ENCODE measurements around the gene RIMKLA.

RIMKLA gene

DNA sequence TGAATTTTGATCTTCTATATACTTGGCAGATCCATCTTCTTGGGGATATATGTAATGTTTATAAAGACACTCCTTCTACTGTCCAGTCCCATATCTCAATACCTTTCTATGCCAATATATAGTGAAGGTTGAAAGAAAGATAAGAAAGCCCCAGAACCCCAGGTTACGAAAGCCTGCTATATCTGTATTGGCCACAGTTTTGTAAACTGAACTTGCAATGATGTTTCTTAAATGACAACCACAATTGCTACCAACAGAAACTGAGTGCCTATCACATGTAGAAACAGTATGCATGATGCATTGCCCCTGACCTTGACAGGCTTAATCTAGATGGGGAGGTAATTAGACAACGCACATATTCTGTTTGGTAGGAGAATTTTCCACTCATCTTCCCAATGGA, 7.8 kb upstream of the RIMKLA start:
- no peak for DNase-seq

DNA sequence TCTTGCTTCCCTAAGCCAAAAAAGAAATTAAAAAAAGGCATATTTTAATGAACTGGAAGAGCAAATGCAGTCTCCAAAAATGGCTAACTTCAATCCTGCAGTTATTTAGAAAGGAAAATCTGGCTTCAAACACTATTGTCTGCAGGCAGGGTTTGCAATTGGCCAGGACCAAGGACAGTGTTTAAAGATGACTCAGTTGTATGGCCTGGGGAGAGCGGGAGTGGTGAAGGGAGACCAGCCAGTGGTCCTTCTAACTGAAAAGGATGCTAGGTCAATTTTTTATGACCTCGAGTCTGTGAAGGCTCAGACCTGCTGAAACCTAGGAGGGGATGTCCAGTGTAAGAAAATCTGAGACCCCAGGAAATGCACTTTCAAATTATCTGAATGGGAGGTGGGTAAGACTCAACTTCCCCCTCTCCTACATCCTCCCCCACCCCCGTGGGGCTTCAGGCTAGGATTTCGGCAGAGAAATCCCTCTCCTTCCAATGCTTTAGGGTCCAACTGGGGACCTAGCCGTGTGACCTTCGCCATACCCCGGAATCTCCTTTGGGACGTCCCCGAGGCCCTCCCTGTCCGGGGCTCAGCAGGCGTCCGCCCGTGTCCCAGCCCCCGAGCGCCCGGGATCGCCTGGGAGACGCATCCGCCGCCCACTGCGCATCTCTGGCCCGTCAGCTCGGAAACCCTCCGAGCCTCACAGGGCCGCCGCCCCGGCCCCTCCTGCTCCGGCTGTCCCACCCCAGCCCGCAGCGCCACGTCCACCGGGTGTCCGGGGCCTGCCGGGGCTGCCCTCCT, 602 bp upstream of the RIMKLA start:
- DNase-seq, result peak in 2 of 56 donors; percentile 5 to 13

DNA sequence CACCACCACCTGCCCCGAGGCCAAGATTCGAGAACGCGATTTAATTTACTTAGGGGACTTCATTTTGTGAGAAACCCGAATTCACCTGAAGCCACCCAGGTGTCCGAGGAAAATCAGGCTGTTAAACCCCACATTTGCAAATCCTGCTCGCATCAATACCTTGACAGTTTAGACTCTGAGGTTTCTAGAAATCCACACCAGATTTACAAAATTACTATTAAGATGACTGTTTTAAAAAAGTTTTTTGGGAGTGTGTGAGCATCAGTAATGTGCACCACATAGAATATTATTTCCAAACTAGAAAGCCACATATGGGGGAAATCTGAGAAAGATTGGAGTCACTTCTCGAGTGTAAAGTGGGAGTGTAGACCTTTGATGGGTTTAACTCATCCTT, 685 bp downstream of the RIMKLA start:
- DNase-seq, result no peak

DNA sequence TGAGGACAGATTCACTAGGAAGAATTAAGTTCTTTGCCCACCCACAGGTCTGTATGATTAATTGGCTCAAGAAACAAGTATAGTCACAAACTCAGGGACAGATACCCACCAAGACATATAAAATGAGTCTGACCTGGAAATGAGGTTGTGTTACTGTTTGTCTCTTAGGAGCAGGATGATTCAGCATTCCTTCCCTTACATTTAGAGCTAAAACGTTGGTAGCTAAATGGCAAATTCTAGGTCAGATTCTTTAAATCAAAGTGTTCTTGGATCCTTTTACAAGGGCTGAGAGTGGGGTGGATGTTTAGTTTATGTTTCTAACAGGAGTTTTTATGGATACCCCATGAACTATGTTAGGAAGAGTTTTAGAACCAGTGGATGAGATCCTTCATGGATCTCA, 4.7 kb downstream of the RIMKLA start:
- DNase-seq, result no peak

- DNase-seq, result no peak
Observed at GRCh38 chr1:42386051-42386450, 5.5 kb downstream of the RIMKLA start.

GRCh38 chr1:42392255-42392654, 11.7 kb downstream of the RIMKLA start:
- no peak for DNase-seq

DNA sequence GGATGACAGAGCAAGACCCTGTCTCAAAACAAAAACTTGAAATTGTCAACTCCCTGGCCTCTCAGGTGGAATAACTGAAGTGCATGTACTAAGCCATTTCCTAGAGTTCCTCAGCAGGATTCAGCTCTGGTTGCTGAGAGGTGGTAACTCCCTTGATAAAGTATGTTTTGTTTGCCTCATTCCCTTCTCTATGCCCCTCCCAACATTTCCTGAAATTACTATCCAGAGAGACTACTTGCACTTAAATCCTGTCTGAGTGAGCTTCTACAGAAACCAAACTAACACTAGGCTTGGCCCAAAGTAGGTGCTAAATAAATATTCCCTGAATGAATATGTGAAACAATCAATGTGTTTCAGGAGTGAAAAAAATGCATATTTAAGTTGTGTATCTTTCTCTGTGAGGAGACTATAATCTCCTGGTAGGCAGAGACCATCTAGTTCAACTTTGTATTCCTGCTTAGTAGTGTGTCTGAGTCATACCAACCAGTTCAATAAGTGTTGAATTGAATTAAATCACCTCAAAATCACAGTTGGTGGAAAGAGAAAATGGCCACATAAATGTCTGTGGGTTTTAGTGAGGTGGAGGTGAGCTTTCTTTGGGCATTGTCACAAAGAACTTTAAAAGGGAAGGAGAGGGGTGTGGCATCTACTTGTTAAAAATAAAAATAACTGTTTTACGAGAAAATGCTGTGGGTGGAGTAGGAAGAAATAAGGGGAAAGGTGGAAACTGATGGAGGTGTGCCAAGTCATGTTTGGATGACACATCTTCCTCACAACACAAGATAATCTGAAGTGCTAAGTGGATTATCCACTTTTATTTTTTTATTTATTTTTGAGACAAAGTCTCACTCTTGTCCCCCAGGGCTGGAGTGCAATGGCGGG, 12.6 kb downstream of the RIMKLA start:
- DNase-seq, result no peak

DNA sequence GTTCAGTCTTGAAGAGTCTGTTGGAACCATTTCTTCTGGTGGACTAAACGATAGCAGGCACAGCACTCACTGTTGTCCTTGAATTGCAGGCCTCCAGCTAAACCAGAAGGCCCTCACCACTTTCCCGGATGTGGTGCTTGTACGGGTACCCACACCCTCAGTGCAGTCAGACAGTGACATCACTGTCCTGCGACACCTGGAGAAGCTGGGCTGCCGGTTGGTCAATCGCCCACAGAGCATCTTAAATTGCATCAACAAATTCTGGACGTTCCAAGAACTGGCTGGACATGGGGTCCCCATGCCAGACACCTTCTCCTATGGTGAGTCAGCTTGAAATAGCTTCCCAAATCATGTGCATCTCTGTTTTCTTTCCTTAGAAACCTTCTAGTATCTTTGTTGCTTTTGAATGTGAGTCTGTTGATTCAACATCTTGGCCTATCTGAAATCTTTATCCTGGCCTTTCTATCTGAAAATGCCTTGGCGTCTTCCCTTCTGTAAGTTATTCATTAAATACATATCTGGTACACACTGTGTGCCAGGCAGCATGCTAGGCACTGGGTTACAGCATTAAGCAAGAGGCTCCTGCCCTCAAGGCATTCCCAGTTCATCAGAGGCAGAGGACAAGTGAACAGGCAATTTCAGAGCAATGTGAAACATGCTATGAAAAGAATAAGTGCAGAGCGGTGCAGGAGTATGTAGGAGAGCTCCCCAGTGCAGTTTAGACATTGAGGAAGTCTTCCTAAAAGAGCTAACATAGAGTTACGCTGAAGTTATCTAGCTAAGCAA, 18.9 kb downstream of the RIMKLA start:
- DNase-seq, result no peak

- no peak for DNase-seq
Observed at GRCh38 chr1:42403880-42404400, 23.3 kb downstream of the RIMKLA start.

DNA sequence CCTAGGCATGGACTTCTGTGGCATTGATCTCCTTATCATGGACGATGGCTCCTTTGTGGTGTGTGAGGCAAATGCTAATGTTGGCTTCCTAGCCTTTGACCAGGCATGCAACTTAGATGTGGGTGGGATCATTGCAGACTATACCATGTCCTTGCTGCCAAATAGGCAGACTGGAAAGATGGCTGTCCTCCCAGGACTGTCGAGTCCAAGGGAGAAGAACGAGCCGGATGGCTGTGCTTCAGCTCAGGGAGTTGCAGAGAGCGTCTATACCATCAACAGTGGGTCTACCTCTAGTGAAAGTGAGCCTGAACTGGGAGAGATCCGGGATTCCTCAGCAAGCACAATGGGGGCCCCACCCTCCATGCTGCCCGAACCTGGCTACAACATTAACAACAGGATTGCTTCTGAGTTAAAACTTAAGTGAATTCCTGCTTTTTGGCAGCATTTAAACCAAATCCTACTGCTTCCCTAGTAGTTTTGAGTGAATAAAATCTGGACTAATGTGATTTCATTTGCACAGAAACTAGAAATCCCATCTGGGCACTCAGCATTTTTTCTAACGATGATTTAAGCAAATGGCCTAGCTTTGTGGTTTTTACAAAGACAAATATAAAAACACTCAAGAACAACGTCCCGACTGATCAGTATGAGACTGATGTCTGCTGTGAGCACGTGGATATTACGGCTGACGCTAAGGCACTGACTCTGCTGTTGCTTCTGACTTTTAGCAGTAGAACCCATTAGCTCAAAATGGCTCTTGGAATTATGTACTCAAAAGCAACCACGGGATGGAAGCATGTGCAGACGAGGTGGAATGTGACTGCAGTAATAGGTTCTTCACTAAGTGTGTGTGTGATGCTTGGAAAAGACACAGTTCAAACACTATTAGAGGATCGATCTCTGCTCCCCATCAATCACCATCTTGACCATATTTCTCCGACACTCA, 34.2 kb downstream of the RIMKLA start:
- DNase-seq, result no peak

- no peak for DNase-seq
Observed at GRCh38 chr1:42417166-42417565, 36.6 kb downstream of the RIMKLA start.

DNA sequence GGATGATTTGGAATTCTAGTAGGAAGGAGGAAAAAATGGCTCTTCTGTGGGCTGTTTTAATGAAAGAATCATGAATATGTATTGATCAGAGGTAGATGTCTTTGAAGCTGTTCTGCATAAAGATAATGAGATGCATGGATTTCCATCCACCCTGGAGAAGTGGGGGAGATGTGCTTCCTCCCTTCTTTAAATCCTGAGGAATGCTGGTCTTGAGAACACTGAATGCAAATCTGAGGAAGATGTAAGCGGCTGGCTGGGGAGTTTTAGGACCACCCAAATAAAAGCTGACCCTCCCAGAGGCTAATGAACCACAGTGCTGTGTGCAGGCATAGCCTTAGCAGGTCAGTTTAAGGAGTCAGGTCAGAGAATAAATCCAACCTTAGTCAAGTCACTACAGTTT, 37.9 kb downstream of the RIMKLA start:
- DNase-seq, result no peak

DNA sequence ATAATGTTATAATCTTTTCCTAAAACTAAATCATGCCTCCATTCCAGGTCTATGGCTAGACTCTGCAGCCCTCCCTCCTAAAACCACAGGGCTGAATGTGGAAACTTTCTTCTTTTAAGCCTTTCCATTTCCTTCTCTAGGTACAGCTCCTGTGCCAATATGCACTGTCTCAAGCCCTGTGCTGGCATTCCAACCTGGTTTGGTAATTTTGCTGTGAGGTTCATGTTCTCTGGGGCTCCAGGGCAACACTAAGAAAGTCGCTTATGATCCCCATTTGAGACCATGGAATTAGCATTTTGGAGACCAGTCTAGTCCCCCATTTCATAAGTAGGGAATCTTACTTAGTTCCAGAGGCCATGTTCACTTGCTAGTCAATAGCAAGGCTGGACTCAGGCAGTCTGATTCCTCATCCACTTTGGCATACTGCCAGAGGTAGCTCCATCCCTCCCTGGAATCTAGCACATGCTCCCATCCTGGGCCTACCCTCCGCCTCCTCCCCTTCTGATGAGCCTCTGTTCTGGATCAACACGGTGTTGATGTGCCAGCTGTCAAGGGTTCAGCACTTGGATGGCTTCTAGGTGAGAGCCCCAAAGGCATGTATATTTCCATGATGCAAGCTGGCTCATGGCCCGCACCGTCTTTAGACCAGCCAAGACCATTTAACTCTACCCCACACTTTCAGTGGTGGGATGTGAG, 38.7 kb downstream of the RIMKLA start:
- peak in 2 of 56 donors; percentile 3 to 54 for DNase-seq

- DNase-seq, result peak in 14 of 56 donors; percentile 6 to 43 (median 16)
Observed at GRCh38 chr1:42420121-42420520, 39.5 kb downstream of the RIMKLA start.

GRCh38 chr1:42420911-42421585, 40.5 kb downstream of the RIMKLA start:
- DNase-seq, result peak in 38 of 56 donors; percentile 2 to 73 (median 32)

GRCh38 chr1:42422737-42423136, 42.1 kb downstream of the RIMKLA start:
- DNase-seq, result peak in 6 of 56 donors; percentile 2 to 28 (median 15)

DNA sequence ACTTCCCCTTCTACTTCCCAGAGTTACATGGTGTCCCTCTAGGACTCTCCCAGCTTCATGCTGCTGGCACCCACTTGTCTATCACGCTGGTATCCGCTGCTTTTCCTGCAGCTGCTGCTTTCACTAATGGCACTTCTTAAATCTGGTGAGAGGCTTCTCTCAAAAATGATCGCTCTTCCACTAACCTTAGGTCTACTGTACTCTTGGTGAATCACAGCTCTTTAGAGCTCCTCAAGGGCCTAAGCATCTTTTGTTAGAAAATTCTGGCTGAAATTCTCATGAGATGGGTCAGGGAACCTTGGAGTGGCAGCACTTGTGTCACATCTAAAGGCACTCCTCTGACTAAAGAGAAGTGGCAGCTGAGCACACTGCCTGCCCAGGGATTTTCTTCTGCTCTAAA, 43.1 kb downstream of the RIMKLA start:
- no peak for DNase-seq

DNA sequence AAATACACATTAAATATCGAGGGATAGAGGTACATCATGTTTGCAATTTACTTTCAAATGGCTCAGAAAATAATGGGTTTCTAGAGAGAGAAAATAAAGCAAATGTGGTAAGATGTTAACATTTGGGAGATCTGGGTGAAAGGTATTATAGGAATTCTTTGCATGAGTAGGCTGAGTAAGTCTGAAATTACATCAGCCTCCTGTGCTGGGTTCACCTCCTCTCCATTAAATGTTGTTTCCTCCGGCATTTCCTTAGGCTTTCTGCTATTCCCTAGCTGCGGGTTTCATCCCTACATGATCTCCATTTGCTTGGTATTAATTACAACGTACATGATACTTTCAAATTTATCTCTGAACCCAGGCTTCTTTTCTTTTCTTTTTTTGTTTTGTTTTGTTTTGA, 43.6 kb downstream of the RIMKLA start:
- DNase-seq, result no peak

GRCh38 chr1:42427240-42427639, 46.6 kb downstream of the RIMKLA start:
- DNase-seq, result no peak
